ENCODE measurements around the gene GPR158.
"Not testable (repeated sequence)": the region's sequence is repeated elsewhere in the genome, so short reads cannot be mapped to it uniquely, and the experiment has no call there.

Gene GPR158

GRCh38 chr10:25382901-25383300, 208.1 kb downstream of the GPR158 start:
- H3K4me3 ChIP-seq (ENCODE audit: low read length); H3K27me3 ChIP-seq (ENCODE audit: control insufficient read depth, insufficient read depth, low read length); H3K4me2 ChIP-seq (ENCODE audit: low read length); H3K36me3 ChIP-seq (ENCODE audit: insufficient read depth, low read length); H3K9me3 ChIP-seq (replicated peaks; ENCODE audit: low read length); H3K9ac ChIP-seq (ENCODE audit: low read depth, low read length); H3K4me1 ChIP-seq (ENCODE audit: control insufficient read depth, insufficient read depth, low read length): not testable (repeated sequence)

DNA sequence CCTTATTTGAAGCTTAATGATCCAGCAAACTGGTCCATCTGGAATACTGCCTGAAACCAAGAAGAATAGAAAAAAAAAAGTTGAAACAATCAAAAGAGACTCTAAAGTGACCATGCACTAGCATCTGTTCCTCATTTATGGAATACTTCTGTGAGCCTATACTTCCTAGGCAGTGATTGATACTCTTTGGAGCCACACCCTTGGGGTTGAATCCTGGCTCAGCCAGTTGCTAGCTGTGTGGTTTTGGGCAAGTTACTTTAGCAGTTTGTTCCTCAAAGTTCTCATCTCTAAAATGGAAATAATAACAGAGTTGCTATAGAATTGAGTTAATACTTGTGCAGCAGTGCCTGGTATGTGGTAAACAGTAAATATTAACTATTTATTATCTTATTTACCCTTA, 208.9 kb downstream of the GPR158 start:
- H3K4me2 ChIP-seq (ENCODE audit: low read length) = no peak overlapping the region
- no peak overlapping the region for H3K4me3 ChIP-seq (ENCODE audit: low read length)
- H3K36me3 ChIP-seq (ENCODE audit: insufficient read depth, low read length) = no peaks in the 10 kb centered on the region
- H3K9me3 ChIP-seq (replicated peaks; ENCODE audit: low read length) = no peaks in the 10 kb centered on the region
- H3K9ac ChIP-seq (ENCODE audit: low read depth, low read length) = no peak overlapping the region
- no peaks in the 10 kb centered on the region for H3K4me1 ChIP-seq (ENCODE audit: control insufficient read depth, insufficient read depth, low read length)
- H3K27me3 ChIP-seq (ENCODE audit: control insufficient read depth, insufficient read depth, low read length) = no peaks in the 10 kb centered on the region

- H3K27me3 ChIP-seq (ENCODE audit: control insufficient read depth, insufficient read depth, low read length) = no peaks in the 10 kb centered on the region
- no peak overlapping the region for H3K4me2 ChIP-seq (ENCODE audit: low read length)
- H3K4me3 ChIP-seq (ENCODE audit: low read length) = no peak overlapping the region
- no peak overlapping the region for H3K9ac ChIP-seq (ENCODE audit: low read depth, low read length)
- H3K9me3 ChIP-seq (replicated peaks; ENCODE audit: low read length) = no peaks in the 10 kb centered on the region
- no peaks in the 10 kb centered on the region for H3K36me3 ChIP-seq (ENCODE audit: insufficient read depth, low read length)
- no peaks in the 10 kb centered on the region for H3K4me1 ChIP-seq (ENCODE audit: control insufficient read depth, insufficient read depth, low read length)
Measured at GRCh38 chr10:25384618-25385017, 209.8 kb downstream of the GPR158 start.

GRCh38 chr10:25388188-25388861, 213.5 kb downstream of the GPR158 start:
- H3K4me1 ChIP-seq (ENCODE audit: control insufficient read depth, insufficient read depth, low read length) = no peaks in the 10 kb centered on the region
- no peak overlapping the region for H3K4me3 ChIP-seq (ENCODE audit: low read length)
- peaks cover 2% of the 10 kb centered on the region for H3K9me3 ChIP-seq (replicated peaks; ENCODE audit: low read length)
- H3K9ac ChIP-seq (ENCODE audit: low read depth, low read length) = no peak overlapping the region
- no peak overlapping the region for H3K4me2 ChIP-seq (ENCODE audit: low read length)
- H3K36me3 ChIP-seq (ENCODE audit: insufficient read depth, low read length) = no peaks in the 10 kb centered on the region
- H3K27me3 ChIP-seq (ENCODE audit: control insufficient read depth, insufficient read depth, low read length) = no peaks in the 10 kb centered on the region

- Histone ChIP-seq H3K9me3 (replicated peaks; ENCODE audit: low read length) (peaks cover 5% of the 10 kb centered on the region), H3K9ac (ENCODE audit: low read depth, low read length) (no peak overlapping the region), H3K4me3 (ENCODE audit: low read length) (no peak overlapping the region)
Measured at GRCh38 chr10:25388862-25389206, 214.0 kb downstream of the GPR158 start.

GRCh38 chr10:25390733-25391132, 215.9 kb downstream of the GPR158 start:
- Histone ChIP-seq H3K9me3 (replicated peaks; ENCODE audit: low read length) (peaks cover 5% of the 10 kb centered on the region), H3K36me3 (ENCODE audit: insufficient read depth, low read length) (no peaks in the 10 kb centered on the region), H3K4me2 (ENCODE audit: low read length) (no peak overlapping the region), H3K4me1 (ENCODE audit: control insufficient read depth, insufficient read depth, low read length) (no peaks in the 10 kb centered on the region), H3K9ac (ENCODE audit: low read depth, low read length) (no peak overlapping the region), H3K27me3 (ENCODE audit: control insufficient read depth, insufficient read depth, low read length) (no peaks in the 10 kb centered on the region), H3K4me3 (ENCODE audit: low read length) (no peak overlapping the region)

More at GRCh38 chr10:25388862-25389206, 214.0 kb downstream of the GPR158 start:
- Histone ChIP-seq H3K27me3 (ENCODE audit: control insufficient read depth, insufficient read depth, low read length) (no peaks in the 10 kb centered on the region), H3K4me2 (ENCODE audit: low read length) (no peak overlapping the region), H3K36me3 (ENCODE audit: insufficient read depth, low read length) (no peaks in the 10 kb centered on the region), H3K4me1 (ENCODE audit: control insufficient read depth, insufficient read depth, low read length) (no peaks in the 10 kb centered on the region)

DNA sequence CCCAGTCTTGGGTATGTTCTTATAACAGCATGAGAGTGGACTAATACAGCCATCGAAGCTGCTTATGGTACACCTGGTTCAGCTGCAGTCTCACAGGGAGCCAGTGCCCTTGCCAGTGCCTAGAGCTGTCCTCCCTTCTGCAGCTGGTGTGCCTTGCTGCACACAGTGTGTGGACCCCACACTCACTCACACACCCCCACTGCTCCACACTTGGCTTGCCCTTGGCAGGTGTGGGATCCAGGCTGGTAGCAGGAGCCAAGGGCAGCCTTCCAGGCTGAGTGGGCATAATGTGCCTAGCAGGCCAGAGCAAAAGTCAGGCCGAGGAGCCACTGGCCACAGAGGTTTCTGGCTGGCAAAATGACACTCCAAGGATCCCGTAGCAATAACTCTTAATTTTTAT, 217.3 kb downstream of the GPR158 start:
- Histone ChIP-seq H3K27me3 (ENCODE audit: control insufficient read depth, insufficient read depth, low read length) (no peaks in the 10 kb centered on the region), H3K9me3 (replicated peaks; ENCODE audit: low read length) (peaks cover 5% of the 10 kb centered on the region), H3K36me3 (ENCODE audit: insufficient read depth, low read length) (no peaks in the 10 kb centered on the region), H3K4me1 (ENCODE audit: control insufficient read depth, insufficient read depth, low read length) (no peaks in the 10 kb centered on the region), H3K9ac (ENCODE audit: low read depth, low read length) (no peak overlapping the region), H3K4me3 (ENCODE audit: low read length) (no peak overlapping the region), H3K4me2 (ENCODE audit: low read length) (no peak overlapping the region)

- Histone ChIP-seq H3K27me3 (ENCODE audit: control insufficient read depth, insufficient read depth, low read length) (no peaks in the 10 kb centered on the region), H3K4me1 (ENCODE audit: control insufficient read depth, insufficient read depth, low read length) (no peaks in the 10 kb centered on the region), H3K9ac (ENCODE audit: low read depth, low read length) (no peak overlapping the region), H3K36me3 (ENCODE audit: insufficient read depth, low read length) (no peaks in the 10 kb centered on the region), H3K4me2 (ENCODE audit: low read length) (no peak overlapping the region), H3K4me3 (ENCODE audit: low read length) (no peak overlapping the region), H3K9me3 (replicated peaks; ENCODE audit: low read length) (peaks cover 5% of the 10 kb centered on the region)
Measured at GRCh38 chr10:25393621-25394020, 218.8 kb downstream of the GPR158 start.

GRCh38 chr10:25398680-25399079, 223.9 kb downstream of the GPR158 start:
- Histone ChIP-seq H3K9ac (ENCODE audit: low read depth, low read length) (no peak overlapping the region), H3K36me3 (ENCODE audit: insufficient read depth, low read length) (no peaks in the 10 kb centered on the region), H3K9me3 (replicated peaks; ENCODE audit: low read length) (peaks cover 3% of the 10 kb centered on the region), H3K4me1 (ENCODE audit: control insufficient read depth, insufficient read depth, low read length) (no peaks in the 10 kb centered on the region), H3K27me3 (ENCODE audit: control insufficient read depth, insufficient read depth, low read length) (no peaks in the 10 kb centered on the region), H3K4me2 (ENCODE audit: low read length) (no peak overlapping the region), H3K4me3 (ENCODE audit: low read length) (no peak overlapping the region)

DNA sequence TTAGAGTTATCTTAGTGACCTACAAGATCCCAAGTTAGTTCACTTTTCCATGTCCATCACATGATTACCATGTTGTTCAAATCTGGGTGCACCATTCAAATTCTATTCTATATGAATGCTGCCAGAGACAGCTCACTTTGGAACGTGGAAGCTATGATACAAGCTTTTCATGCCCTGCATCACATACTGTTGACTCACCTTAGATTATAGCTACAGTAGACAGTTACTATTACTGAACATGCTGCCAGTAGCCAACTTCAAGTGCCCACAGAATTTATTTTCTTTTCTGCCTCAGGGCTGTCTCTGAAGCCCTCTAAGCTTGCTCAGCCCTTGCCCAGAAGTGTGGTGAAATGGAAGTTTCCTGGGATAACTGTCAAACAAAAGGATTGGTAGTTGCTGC, 231.1 kb downstream of the GPR158 start:
- Histone ChIP-seq H3K27me3 (ENCODE audit: control insufficient read depth, insufficient read depth, low read length) (no peaks in the 10 kb centered on the region), H3K36me3 (ENCODE audit: insufficient read depth, low read length) (no peaks in the 10 kb centered on the region), H3K4me1 (ENCODE audit: control insufficient read depth, insufficient read depth, low read length) (no peaks in the 10 kb centered on the region), H3K9me3 (replicated peaks; ENCODE audit: low read length) (peaks cover 3% of the 10 kb centered on the region), H3K4me3 (ENCODE audit: low read length) (no peak overlapping the region), H3K9ac (ENCODE audit: low read depth, low read length) (no peak overlapping the region), H3K4me2 (ENCODE audit: low read length) (no peak overlapping the region)

DNA sequence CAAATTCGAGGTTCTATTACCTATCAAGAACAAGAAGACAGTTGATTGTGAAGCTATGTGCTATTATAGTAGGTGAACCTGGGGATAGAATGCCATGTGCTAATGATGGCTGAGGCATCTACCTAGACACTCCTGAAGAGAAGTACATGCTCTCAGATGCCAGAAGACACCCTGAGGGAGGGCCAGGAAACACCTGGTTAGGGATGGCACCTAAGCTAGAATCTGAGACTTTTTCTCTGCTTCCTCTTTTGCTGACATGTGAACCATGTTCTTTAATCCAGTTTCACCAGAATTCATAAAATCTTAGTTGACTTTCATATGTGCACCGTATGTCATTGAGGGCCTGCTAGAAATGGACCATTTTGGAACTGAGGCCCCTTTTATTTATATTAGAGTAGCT, 242.8 kb downstream of the GPR158 start:
- Histone ChIP-seq H3K4me1 (ENCODE audit: control insufficient read depth, insufficient read depth, low read length) (no peaks in the 10 kb centered on the region), H3K9me3 (replicated peaks; ENCODE audit: low read length) (no peaks in the 10 kb centered on the region), H3K4me3 (ENCODE audit: low read length) (no peak overlapping the region), H3K4me2 (ENCODE audit: low read length) (no peak overlapping the region), H3K36me3 (ENCODE audit: insufficient read depth, low read length) (no peaks in the 10 kb centered on the region), H3K27me3 (ENCODE audit: control insufficient read depth, insufficient read depth, low read length) (no peaks in the 10 kb centered on the region), H3K9ac (ENCODE audit: low read depth, low read length) (no peak overlapping the region)

- H3K9me3 ChIP-seq (replicated peaks; ENCODE audit: low read length) = no peaks in the 10 kb centered on the region
- no peaks in the 10 kb centered on the region for H3K36me3 ChIP-seq (ENCODE audit: insufficient read depth, low read length)
- no peaks in the 10 kb centered on the region for H3K4me1 ChIP-seq (ENCODE audit: control insufficient read depth, insufficient read depth, low read length)
- no peak overlapping the region for H3K4me2 ChIP-seq (ENCODE audit: low read length)
- H3K27me3 ChIP-seq (ENCODE audit: control insufficient read depth, insufficient read depth, low read length) = no peaks in the 10 kb centered on the region
- no peak overlapping the region for H3K4me3 ChIP-seq (ENCODE audit: low read length)
- H3K9ac ChIP-seq (ENCODE audit: low read depth, low read length) = no peak overlapping the region
Measured at GRCh38 chr10:25425776-25426175, 251.0 kb downstream of the GPR158 start.
